Measurements from ENCODE around the gene RNF2. TPM values are rescaled to one million over a fixed set of nuclear protein-coding genes. Genes with fewer than 3 reads are reported as not detected.

The RNF2 gene
- total and polyA plus RNA-seq, 2 of the 13 experiments (the other 11 are each of a cell fraction or from before 2014, with no cell fraction given) = 19.3 to 21.7 TPM

GRCh38 chr1:185068341-185068740 is 23.0 kb downstream of the RNF2 start:
- in situ Hi-C loops (cut with HindIII; ENCODE audit: extremely low pct_ligation_motif_present, low pct_unique_long_range_greater_than_20kb) = no loop called here
- POLR2A ChIA-PET = no interaction called here
- peaks cover 44% of the 10 kb centered on the region for H3K79me2 ChIP-seq (ENCODE audit: insufficient read depth, low read length)

More at GRCh38 chr1:185068341-185068740, 23.0 kb downstream of the RNF2 start:
- Histone ChIP-seq H3K27ac (ENCODE audit: extremely low read length, insufficient read depth, low read length) (no peak overlapping the region), H3K4me1 (ENCODE audit: insufficient read depth, low read length) (peaks cover 21% of the 10 kb centered on the region), H3K4me2 (ENCODE audit: low read depth, low read length) (no peak overlapping the region), H3K4me3 (replicated peaks in 1 of 3; ENCODE audit: insufficient read depth in 1 of 3, low read depth in 2 of 3, low read length in 3 of 3) (no peak overlapping the region), H3K9me3 (ENCODE audit: low read length) (no peaks in the 10 kb centered on the region), H4K20me1 (ENCODE audit: insufficient read depth, low read length) (no peaks in the 10 kb centered on the region; the same call in 1 of the 2 replicates), H3K27me3 (ENCODE audit: control insufficient read depth in 1 of 2, insufficient read depth in 2 of 2, low read length in 2 of 2) (no peaks in the 10 kb centered on the region), H2AFZ (ENCODE audit: low read length) (no peak overlapping the region), H3K36me3 (replicated peaks in 1 of 2; ENCODE audit: control insufficient read depth in 1 of 2, insufficient read depth in 2 of 2, low read length in 2 of 2) (peaks cover 0 to 3% of the 10 kb centered on the region in 2 experiments; a peak in 1 of 5 replicates), H3K9ac (ENCODE audit: insufficient read depth, low read depth, low read length) (no peak overlapping the region)
- no peak for FAIRE-seq
- intact Hi-C loops (cut with micrococcal nuclease; ENCODE audit: unreplicated experiment) = no loop called here
- CTCF ChIA-PET (ENCODE audit: low intra/inter-chr PET ratio, low total read pairs) = no interaction called here
- ATAC-seq = no peak
- TF ChIP-seq PHF21A (CRISPR knock-in tag; IDR thresholded peaks at IDR 0.05) (no peak), RORA (CRISPR knock-in tag; IDR thresholded peaks at IDR 0.05) (no peak), ZBTB49 (CRISPR knock-in tag; IDR thresholded peaks at IDR 0.05; ENCODE audit: borderline replicate concordance) (no peak), MAFG (CRISPR knock-in tag; IDR thresholded peaks at IDR 0.05) (no peak), ZBTB37 (CRISPR knock-in tag; IDR thresholded peaks at IDR 0.05) (no peak)
- no TSS peak for BruUV-seq (replicated peaks)
- no peak for DNase-seq (ENCODE audit: low spot score)

Data from HepG2 (cell line).